GM21576 (cell line): ENCODE data around the gene OR7D2.

Experiments
- ATAC-seq: cut with Tn5 transposase; IDR thresholded peaks from one replicate; pipeline ENCODE4 v1.9.1; 2021; ENCODE audit warnings: mild to moderate bottlenecking, moderate library complexity; ENCODE audit not compliant: unreplicated experiment

OR7D2 gene

GRCh38 chr19:9178901-9179300 lies at the start of gene OR7D2:
TSS of gene OR7D2 (plus strand) at chr19:9178979. CDS start at chr19:9185782, 6,803 bp downstream.
- no peak for ATAC-seq

- no peak for ATAC-seq
Measured at GRCh38 chr19:9130965-9131364, 47.8 kb upstream of the OR7D2 start.

GRCh38 chr19:9132422-9132821 lies 46.4 kb upstream of the OR7D2 start:
- no peak for ATAC-seq

- no peak for ATAC-seq
Measured at GRCh38 chr19:9139609-9140158, 39.1 kb upstream of the OR7D2 start.

- ATAC-seq, result peak; percentile 83
Measured at GRCh38 chr19:9140159-9140874, 38.5 kb upstream of the OR7D2 start, which contains the start of gene ZNF317. TSS of gene ZNF317 (plus strand) at chr19:9140397. CDS start at chr19:9156017, 15,620 bp downstream.

GRCh38 chr19:9144920-9145319 lies 33.9 kb upstream of the OR7D2 start:
- no peak for ATAC-seq

GRCh38 chr19:9146882-9147281 lies 31.9 kb upstream of the OR7D2 start:
- ATAC-seq, result no peak

- no peak for ATAC-seq
Measured at GRCh38 chr19:9148697-9149096, 30.1 kb upstream of the OR7D2 start.

- no peak for ATAC-seq
Measured at GRCh38 chr19:9149997-9150396, 28.8 kb upstream of the OR7D2 start.

- ATAC-seq, result no peak
Measured at GRCh38 chr19:9150650-9151049, 28.1 kb upstream of the OR7D2 start.

- ATAC-seq, result no peak
Measured at GRCh38 chr19:9151367-9151766, 27.4 kb upstream of the OR7D2 start.

- no peak for ATAC-seq
Measured at GRCh38 chr19:9155591-9155990, 23.2 kb upstream of the OR7D2 start.

GRCh38 chr19:9156304-9156703 lies 22.5 kb upstream of the OR7D2 start:
- ATAC-seq, result no peak

- ATAC-seq, result no peak
Measured at GRCh38 chr19:9159891-9160290, 18.9 kb upstream of the OR7D2 start.

GRCh38 chr19:9161427-9161826 lies 17.4 kb upstream of the OR7D2 start:
- ATAC-seq, result no peak

GRCh38 chr19:9165261-9165660 lies 13.5 kb upstream of the OR7D2 start:
- no peak for ATAC-seq

GRCh38 chr19:9166846-9167245 lies 11.9 kb upstream of the OR7D2 start:
- ATAC-seq, result no peak

GRCh38 chr19:9171393-9171991 lies 7.3 kb upstream of the OR7D2 start:
- ATAC-seq, result no peak

GRCh38 chr19:9175326-9175725 lies 3.5 kb upstream of the OR7D2 start:
- ATAC-seq, result no peak

GRCh38 chr19:9183000-9183399 lies 4.2 kb downstream of the OR7D2 start:
- no peak for ATAC-seq

- no peak for ATAC-seq
Measured at GRCh38 chr19:9187191-9187590, 8.4 kb downstream of the OR7D2 start.

GRCh38 chr19:9189535-9189934 lies 10.8 kb downstream of the OR7D2 start:
- no peak for ATAC-seq
